Stimulated activated naive B cell treated with anti-CD40 and anti-IgM and Interleukin-4, amounts not matched to agents 10 μg/mL and 1 μg/mL and 100 μg/mL, for 72 hours (primary cell): ENCODE measurements around the gene FIBP.
"Not testable (repeated sequence)": the region's sequence is repeated elsewhere in the genome, so short reads cannot be mapped to it uniquely, and the experiment has no call there.

ENCODE experiments used
- ATAC-seq, 2 donors: fragments of 150-1000 bp; cut with Tn5 transposase; replicated peaks; 2 replicates each; pipeline ENCODE4 v1.10.0; 2021; ENCODE audit warnings: moderate library complexity in 1 of 2
- DNase-seq: peaks from one replicate; pipeline ENCODE4 v3.0.0; 2021
- H3K27ac Mint-ChIP-seq: one replicate; pipeline ENCODE4 v1.8.0; 2022; ENCODE audit warnings: mild to moderate bottlenecking, mixed read lengths
- H3K27me3 Mint-ChIP-seq, 2 donors: one replicate each; pipeline ENCODE4 v1.8.0; 2022; ENCODE audit warnings: mixed read lengths in 2 of 2
- H3K36me3 Mint-ChIP-seq, 2 donors: one replicate each; pipeline ENCODE4 v1.8.0; 2022; ENCODE audit warnings: mixed read lengths in 2 of 2, mild to moderate bottlenecking in 1 of 2
- H3K4me1 Mint-ChIP-seq, 2 donors: one replicate each; pipeline ENCODE4 v1.8.0; 2022; ENCODE audit warnings: mixed read lengths in 2 of 2, mild to moderate bottlenecking in 1 of 2
- H3K4me3 Mint-ChIP-seq, 2 donors: one replicate each; pipeline ENCODE4 v1.8.0; 2022; ENCODE audit warnings: mild to moderate bottlenecking in 2 of 2, mixed read lengths in 2 of 2, moderate library complexity in 1 of 2
- H3K9me3 Mint-ChIP-seq, 2 donors: one replicate each; pipeline ENCODE4 v1.8.0; 2022; ENCODE audit warnings: mixed read lengths in 2 of 2, mild to moderate bottlenecking in 1 of 2

The FIBP gene

DNA sequence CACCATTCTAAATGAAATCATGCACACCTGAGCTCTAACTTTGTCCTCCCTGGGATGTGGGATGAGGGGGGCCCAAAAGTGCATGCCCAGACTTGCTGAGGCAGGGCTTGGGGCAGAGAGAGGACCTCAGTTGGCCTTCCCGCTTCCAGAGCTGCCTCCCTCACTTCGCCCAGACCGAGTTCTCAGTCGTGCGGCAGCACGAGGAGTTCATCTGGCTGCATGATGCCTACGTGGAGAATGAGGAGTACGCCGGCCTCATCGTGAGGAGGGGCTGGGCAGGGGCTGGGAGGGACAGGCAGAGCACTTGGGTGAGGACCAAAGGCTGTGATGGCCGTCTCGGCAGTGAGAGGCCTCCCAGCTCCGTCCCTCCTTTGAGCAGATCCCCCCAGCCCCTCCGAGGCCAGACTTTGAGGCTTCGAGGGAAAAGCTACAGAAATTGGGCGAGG, 38.5 kb downstream of the FIBP start:
- Mint-ChIP-seq H3K9me3 (peaks cover 0 to 5% of the 10 kb centered on the region in 2 donors), H3K4me1 (peaks cover 18 to 24% of the 10 kb centered on the region in 2 donors), H3K27ac (peak overlapping the region; percentile 59), H3K4me3 (no peak overlapping the region), H3K27me3 (no peaks in the 10 kb centered on the region), H3K36me3 (peaks cover 36 to 45% of the 10 kb centered on the region in 2 donors)
- ATAC-seq, result no peak
- no peak for DNase-seq

DNA sequence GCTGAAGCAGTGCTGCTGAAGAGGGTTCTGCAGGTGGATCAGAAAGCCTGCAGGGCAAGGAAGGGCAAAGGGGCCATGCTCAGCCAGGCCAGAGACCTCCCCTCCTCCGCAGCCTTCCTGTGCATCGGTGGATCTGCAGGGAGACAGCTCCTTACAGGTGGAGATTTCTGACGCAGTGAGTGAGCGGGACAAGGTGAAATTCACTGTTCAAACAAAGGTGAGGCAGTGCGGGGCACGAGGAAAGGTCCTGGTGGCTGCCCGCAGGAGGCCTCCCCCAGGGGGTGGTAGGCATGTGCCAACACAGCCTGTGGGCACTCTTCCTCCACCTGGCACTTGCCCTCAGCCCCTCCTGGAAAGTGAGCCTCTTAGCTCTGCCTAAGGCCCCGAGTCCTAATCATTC, 38.9 kb downstream of the FIBP start:
- H3K27ac Mint-ChIP-seq, result peak overlapping the region; percentile 37
- ATAC-seq (no peak), DNase-seq (no peak)
- H3K4me3 Mint-ChIP-seq, result no peak overlapping the region
- H3K9me3 Mint-ChIP-seq, result peaks cover 0 to 5% of the 10 kb centered on the region in 2 donors
- peaks cover 15 to 20% of the 10 kb centered on the region in 2 donors for H3K4me1 Mint-ChIP-seq
- no peaks in the 10 kb centered on the region for H3K27me3 Mint-ChIP-seq
- H3K36me3 Mint-ChIP-seq, result peaks cover 32 to 41% of the 10 kb centered on the region in 2 donors

DNA sequence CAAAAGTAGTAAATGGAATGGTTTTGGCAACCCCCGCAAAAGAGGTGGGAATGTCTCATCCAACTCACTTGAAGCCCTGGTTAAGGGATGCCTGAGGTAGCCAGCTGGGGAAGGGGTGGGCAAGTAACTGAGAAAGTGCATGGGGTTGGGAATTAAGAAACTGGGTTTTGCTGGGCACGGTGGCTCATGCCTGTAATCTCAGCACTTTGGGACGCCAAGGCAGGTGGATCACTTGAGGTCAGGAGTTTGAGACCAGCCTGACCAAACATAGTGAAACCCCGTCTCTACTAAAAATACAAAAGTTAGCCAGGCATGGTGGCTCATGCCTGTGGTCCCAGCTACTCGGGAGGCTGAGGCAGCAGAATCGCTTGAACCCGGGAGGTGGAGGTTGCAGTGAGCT, 39.6 kb downstream of the FIBP start:
- not testable (repeated sequence) for H3K4me3 Mint-ChIP-seq, ATAC-seq, H3K9me3 Mint-ChIP-seq, H3K27ac Mint-ChIP-seq, DNase-seq, H3K27me3 Mint-ChIP-seq
- peaks cover 11 to 13% of the 10 kb centered on the region in 2 donors for H3K4me1 Mint-ChIP-seq
- H3K36me3 Mint-ChIP-seq, result peaks cover 25 to 34% of the 10 kb centered on the region in 2 donors

DNA sequence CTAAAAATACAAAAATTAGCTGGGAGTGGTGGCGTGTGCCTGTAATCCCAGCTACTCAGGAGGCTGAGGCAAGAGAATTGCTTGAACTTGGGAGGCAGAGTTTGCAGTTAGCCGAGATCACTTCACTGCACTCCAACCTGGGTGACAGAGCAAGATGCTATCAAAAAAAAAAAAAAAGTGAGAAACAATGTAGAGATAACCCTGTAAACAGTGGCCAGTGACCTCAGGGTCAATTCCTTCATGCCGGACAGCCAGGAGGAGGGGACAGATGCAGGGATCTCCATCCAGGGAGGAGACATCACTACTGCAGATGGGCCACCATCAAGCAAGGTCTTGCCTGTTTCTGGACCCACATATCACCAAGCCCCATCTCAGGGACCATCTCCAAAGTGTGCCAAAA, 40.5 kb downstream of the FIBP start:
- DNase-seq, result no peak
- no peak for ATAC-seq
- Mint-ChIP-seq H3K27me3 (no peaks in the 10 kb centered on the region), H3K4me1 (peaks cover 6 to 7% of the 10 kb centered on the region in 2 donors), H3K4me3 (no peak overlapping the region), H3K9me3 (peaks cover 0 to 5% of the 10 kb centered on the region in 2 donors), H3K27ac (no peak overlapping the region), H3K36me3 (peaks cover 19 to 27% of the 10 kb centered on the region in 2 donors)

DNA sequence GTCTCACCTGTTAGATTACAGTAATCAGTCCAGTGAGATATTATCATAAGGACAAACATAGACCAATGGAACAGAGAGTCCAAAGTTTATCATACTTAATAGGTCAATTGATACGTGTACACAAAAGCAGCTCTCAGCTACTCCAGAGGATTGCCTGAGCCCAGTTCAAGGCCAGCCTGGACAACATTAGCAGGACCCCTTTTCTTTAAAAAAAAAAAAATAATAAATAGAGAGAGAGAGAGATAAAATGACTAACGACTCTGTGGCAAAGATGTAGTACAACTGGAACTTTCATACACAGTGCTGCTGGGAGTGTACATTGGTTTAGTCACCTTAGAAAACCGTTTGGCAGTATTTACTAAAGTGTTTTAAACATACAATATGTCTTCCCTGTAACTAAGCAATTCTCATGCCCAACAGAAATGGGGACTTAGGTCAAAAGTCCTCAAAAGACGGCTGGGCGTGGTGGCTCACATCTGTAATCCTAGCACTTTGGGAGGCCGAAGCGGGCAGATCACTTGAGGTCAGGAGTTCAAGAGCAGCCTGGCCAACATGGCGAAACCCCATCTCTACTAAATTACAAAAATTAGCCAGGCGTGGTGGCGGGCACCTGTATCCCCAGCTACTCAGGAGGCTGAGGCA, 43.9 kb downstream of the FIBP start:
- Mint-ChIP-seq H3K27ac (no peak overlapping the region), H3K36me3 (no peaks in the 10 kb centered on the region), H3K4me1 (peaks cover 0 to 2% of the 10 kb centered on the region in 2 donors), H3K9me3 (no peaks in the 10 kb centered on the region), H3K4me3 (no peak overlapping the region), H3K27me3 (no peaks in the 10 kb centered on the region)
- DNase-seq (no peak), ATAC-seq (no peak)

DNA sequence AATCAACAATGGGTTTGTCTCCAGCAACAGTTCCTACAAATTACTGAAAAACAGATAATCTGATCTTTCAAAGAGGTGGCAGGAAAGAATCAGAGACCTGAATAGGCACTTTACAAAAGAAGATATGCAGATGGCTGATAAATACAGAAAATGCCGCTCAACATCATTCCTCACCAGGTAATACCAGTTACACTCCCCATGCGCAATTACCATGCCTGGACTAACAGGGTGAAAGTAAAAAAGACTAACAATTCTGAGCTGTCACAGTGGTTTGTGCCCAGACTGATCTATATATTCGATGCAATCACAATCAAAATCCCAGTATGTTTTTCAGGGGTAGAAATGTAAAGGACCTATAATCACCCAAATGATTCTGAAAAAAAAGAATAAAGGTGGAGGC, 44.5 kb downstream of the FIBP start:
- ATAC-seq (no peak), DNase-seq (no peak)
- Mint-ChIP-seq H3K9me3 (no peaks in the 10 kb centered on the region), H3K27ac (no peak overlapping the region), H3K4me1 (peaks cover 0 to 2% of the 10 kb centered on the region in 2 donors), H3K27me3 (no peaks in the 10 kb centered on the region), H3K4me3 (no peak overlapping the region), H3K36me3 (no peaks in the 10 kb centered on the region)

DNA sequence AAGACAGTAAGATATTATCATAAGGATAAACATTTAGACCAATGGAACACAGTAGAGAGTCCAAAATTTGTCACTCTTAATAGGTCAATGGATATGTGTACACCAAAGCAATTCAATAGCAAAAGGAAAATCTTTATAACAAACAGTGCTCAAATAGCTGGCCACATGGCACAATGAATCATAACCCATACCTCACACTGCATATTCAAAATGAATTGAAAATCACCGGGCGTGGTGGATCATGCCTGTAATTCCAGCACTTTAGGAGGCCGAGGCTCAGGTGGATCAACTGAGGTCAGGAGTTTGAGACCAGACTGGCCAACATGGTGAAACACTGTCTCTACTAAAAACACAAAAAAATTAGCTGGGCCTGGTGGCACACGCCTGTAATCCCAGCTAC, 46.1 kb downstream of the FIBP start:
- no peak overlapping the region for H3K27ac Mint-ChIP-seq
- no peaks in the 10 kb centered on the region for H3K4me1 Mint-ChIP-seq
- H3K4me3 Mint-ChIP-seq, result no peak overlapping the region
- no peaks in the 10 kb centered on the region for H3K9me3 Mint-ChIP-seq
- DNase-seq, result no peak
- ATAC-seq, result no peak
- no peaks in the 10 kb centered on the region for H3K36me3 Mint-ChIP-seq
- no peaks in the 10 kb centered on the region for H3K27me3 Mint-ChIP-seq

DNA sequence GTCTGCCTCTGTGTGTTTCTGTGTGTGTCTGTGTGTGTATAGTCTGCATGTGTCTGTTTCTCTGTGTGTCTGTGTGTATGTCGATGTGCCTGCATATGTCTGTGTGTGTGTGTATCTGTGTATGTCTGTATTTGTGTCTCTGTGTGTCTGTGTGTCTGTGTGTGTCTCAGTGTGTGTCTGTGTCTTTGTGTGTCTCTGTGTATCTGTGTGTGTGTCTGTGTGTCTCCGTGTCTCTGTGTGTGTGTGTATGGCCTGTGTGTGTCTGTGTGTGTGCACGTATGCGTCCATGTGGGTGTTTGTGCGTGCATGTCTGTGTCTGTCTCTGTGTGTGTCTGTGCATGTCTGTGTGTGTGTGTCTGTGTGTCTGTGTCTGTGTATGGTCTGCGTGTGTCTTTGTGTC, 54.1 kb downstream of the FIBP start:
- H3K36me3 Mint-ChIP-seq, result no peaks in the 10 kb centered on the region
- peaks cover 4 to 5% of the 10 kb centered on the region in 2 donors for H3K9me3 Mint-ChIP-seq
- DNase-seq (no peak), ATAC-seq (peak in 1 of 2 donors; percentile 14)
- H3K4me1 Mint-ChIP-seq, result peaks cover 19 to 23% of the 10 kb centered on the region in 2 donors
- no peak overlapping the region for H3K27ac Mint-ChIP-seq
- peaks cover 0 to 9% of the 10 kb centered on the region in 2 donors for H3K27me3 Mint-ChIP-seq
- no peak overlapping the region for H3K4me3 Mint-ChIP-seq
